K562 (cell line): ENCODE results near the gene ZNF692. TPM values are rescaled to one million over a fixed set of nuclear protein-coding genes. Genes with fewer than 3 reads are reported as not detected.
A peak's percentile ranks its signal among the peaks of the same experiment; 100 is the strongest.

Source experiments
- CBX8 ChIP-seq: fragments of 200-600 bp; sonication (generic); IDR thresholded peaks from 2 replicates; pipeline ENCODE4 v1.6.1; 2012; ENCODE audit warnings: borderline replicate concordance, mixed run types, low read depth, mild to moderate bottlenecking, moderate library complexity, mixed read lengths, low read length, control low read depth, inconsistent platforms; ENCODE audit not compliant: poor library complexity, severe bottlenecking; ENCODE audit errors: extremely low read depth
- CSDE1 ChIP-seq, 2 experiments: fragments of 450-650 bp; IDR thresholded peaks; 2 replicates each; pipeline ENCODE4 v1.6.1; 2016; ENCODE audit warnings: mild to moderate bottlenecking in 1 of 2
- GTF2F1 ChIP-seq: IDR thresholded peaks from 2 replicates; pipeline ENCODE4 v1.6.1; 2011; ENCODE audit warnings: low read depth, low read length, improper control_type of control experiment
- HMG20A ChIP-seq: fragments of 450-650 bp; formaldehyde crosslinking; conservative IDR thresholded peaks from 2 replicates; pipeline ENCODE4 v1.4.0; 2020; ENCODE audit warnings: mild to moderate bottlenecking, mixed read lengths
- HOXB6 ChIP-seq: fragments of 250-450 bp; sonication (Bioruptor Pico); IDR thresholded peaks from 2 replicates; pipeline ENCODE4 v1.5.1; 2022; ENCODE audit warnings: mild to moderate bottlenecking, borderline replicate concordance
- MTF1 ChIP-seq: fragments of 250-450 bp; sonication (Bioruptor Pico); IDR thresholded peaks from 2 replicates; pipeline ENCODE4 v1.9.0; 2021; ENCODE audit warnings: moderate library complexity, mild to moderate bottlenecking, inconsistent platforms, borderline replicate concordance
- PHTF2 ChIP-seq: fragments of 250-450 bp; sonication (Bioruptor Pico); IDR thresholded peaks from 2 replicates; pipeline ENCODE4 v1.5.0; 2021; ENCODE audit warnings: mild to moderate bottlenecking
- ZFP30 ChIP-seq: fragments of 250-450 bp; sonication (Bioruptor Pico); IDR thresholded peaks from 2 replicates; pipeline ENCODE4 v1.8.0; 2022; ENCODE audit warnings: moderate library complexity, mild to moderate bottlenecking, inconsistent platforms, borderline replicate concordance
- ZFP91 ChIP-seq: sonication (generic); formaldehyde crosslinking; IDR thresholded peaks from 2 replicates; pipeline ENCODE4 v1.8.0; 2022; ENCODE audit warnings: mild to moderate bottlenecking, missing genetic modification reagents
- ZNF239 ChIP-seq: fragments of 250-450 bp; sonication (Bioruptor Pico); IDR thresholded peaks from 2 replicates; pipeline ENCODE4 v1.4.0; 2020; ENCODE audit warnings: mild to moderate bottlenecking
- ZNF609 ChIP-seq: sonication (generic); formaldehyde crosslinking; IDR thresholded peaks from 2 replicates; pipeline ENCODE4 v1.8.1; 2023; ENCODE audit warnings: missing genetic modification reagents, mild to moderate bottlenecking, borderline replicate concordance
- polyA plus RNA-seq, 8 experiments: library from polyadenylated mRNA; depleted of rRNA in 4 of 8; stranded (reverse) in 5 of 8; unstranded in 3 of 8; fragments of >200 nt; fragmentation: Nextera tagmentation in 2 of 8; fragmentation: Illumina TruSeq in 1 of 8; extraction: Ambion mirVana in 2 of 8; extraction: Trizol in 1 of 8; gene quantifications; 2 replicates each; pipeline versions ENCODE4 v1.2.1 to v1.2.3, GENCODE V29; 2011 to 2014; ENCODE audit warnings: inconsistent platforms in 1 of 8, missing spikeins in 1 of 8
- total RNA-seq, 7 experiments: library from RNA; depleted of rRNA in 6 of 7; stranded (reverse); fragments of >200 nt in 6 of 7; fragmentation: Illumina TruSeq in 2 of 7; extraction: Trizol in 2 of 7; gene quantifications; 2 replicates each; pipeline versions ENCODE4 v1.2.1 to v1.2.3, GENCODE V29; 2011 to 2021; ENCODE audit warnings: low replicate concordance in 1 of 7
- TF ChIP-seq, protein P1 (sequence below): fragments of 250-450 bp; sonication (Bioruptor Pico); IDR thresholded peaks from 2 replicates; pipeline ENCODE4 v1.9.0; 2021; ENCODE audit warnings: mild to moderate bottlenecking, inconsistent platforms
- TF ChIP-seq, protein P2 (sequence below): sonication (generic); formaldehyde crosslinking; IDR thresholded peaks from 2 replicates; pipeline ENCODE4 v1.8.1; 2023; ENCODE audit warnings: mild to moderate bottlenecking, missing genetic modification reagents
- TF ChIP-seq, protein P3 (sequence below): sonication (generic); formaldehyde crosslinking; IDR thresholded peaks from 2 replicates; pipeline ENCODE4 v1.9.0; 2022; ENCODE audit warnings: mild to moderate bottlenecking, missing genetic modification reagents

The ZNF692 gene
- total and polyA plus RNA-seq, 9 of the 15 experiments (the other 6 are each of a cell fraction or from before 2014, with no cell fraction given) = 8.4 to 143 (median 55.9) TPM

DNA sequence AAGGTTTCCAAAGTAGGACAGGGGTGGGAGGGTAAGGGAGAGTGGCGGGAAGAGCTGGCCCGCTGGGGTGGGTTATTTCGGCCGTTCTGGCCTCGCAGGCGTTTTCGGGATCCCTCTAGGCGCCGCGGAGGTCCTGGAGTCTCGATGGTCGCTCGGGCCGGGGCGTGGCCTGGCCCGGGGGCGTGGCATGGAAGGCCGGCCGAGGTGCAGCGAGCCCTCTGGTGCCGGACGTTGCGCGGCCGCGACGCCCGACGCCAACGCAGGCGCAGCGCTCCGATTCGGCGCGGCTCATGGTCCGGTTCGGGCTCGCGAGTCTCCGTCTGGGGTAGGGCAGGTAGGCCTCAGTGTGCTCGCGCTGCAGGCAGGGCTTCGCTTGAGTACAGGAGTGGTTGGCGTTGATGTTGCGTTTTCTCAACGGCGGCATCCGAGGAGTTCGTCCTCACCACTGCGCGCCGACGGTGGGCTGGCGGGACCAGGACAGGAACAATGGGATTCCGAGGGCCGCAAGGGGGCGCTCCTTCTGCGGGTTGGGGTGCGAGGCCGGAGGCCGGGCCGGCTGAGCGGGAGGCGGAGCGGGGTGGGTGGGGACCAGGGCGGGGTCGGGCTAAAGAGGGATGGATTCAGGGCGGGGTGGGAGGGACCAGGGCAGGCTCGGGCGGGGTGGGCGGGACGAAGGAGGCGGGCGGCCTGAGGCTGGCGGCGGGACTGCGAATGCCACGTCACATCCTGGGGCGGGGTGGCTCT, 47.3 kb upstream of the ZNF692 start, which contains the start of gene PGBD2 (continued):
- TF ChIP-seq PHTF2 (no peak), ZFP91 (CRISPR knock-in tag) (peak; percentile 29; the same call in 1 of the 2 replicates), HMG20A (CRISPR knock-in tag) (no peak), GTF2F1 (0 out of 2 replicates have a peak, but pooled peaks have one; percentile 39), CBX8 (no peak), ZNF239 (CRISPR knock-in tag) (0 out of 2 replicates have a peak, but pooled peaks have one; percentile 20), ZFP30 (CRISPR knock-in tag) (no peak), HOXB6 (CRISPR knock-in tag) (no peak), ZNF609 (peak; percentile 92; the same call in 1 of the 2 replicates), CSDE1 (IDR thresholded peaks at IDR 0.05) (peak in 1 of 2 experiments; percentile 32; a peak in 1 of 4 replicates), MTF1 (CRISPR knock-in tag) (no peak)
- TF ChIP-seq, protein P1, sequence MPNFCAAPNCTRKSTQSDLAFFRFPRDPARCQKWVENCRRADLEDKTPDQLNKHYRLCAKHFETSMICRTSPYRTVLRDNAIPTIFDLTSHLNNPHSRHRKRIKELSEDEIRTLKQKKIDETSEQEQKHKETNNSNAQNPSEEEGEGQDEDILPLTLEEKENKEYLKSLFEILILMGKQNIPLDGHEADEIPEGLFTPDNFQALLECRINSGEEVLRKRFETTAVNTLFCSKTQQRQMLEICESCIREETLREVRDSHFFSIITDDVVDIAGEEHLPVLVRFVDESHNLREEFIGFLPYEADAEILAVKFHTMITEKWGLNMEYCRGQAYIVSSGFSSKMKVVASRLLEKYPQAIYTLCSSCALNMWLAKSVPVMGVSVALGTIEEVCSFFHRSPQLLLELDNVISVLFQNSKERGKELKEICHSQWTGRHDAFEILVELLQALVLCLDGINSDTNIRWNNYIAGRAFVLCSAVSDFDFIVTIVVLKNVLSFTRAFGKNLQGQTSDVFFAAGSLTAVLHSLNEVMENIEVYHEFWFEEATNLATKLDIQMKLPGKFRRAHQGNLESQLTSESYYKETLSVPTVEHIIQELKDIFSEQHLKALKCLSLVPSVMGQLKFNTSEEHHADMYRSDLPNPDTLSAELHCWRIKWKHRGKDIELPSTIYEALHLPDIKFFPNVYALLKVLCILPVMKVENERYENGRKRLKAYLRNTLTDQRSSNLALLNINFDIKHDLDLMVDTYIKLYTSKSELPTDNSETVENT (CRISPR knock-in tag) = peak; percentile 99
- TF ChIP-seq, protein P2, sequence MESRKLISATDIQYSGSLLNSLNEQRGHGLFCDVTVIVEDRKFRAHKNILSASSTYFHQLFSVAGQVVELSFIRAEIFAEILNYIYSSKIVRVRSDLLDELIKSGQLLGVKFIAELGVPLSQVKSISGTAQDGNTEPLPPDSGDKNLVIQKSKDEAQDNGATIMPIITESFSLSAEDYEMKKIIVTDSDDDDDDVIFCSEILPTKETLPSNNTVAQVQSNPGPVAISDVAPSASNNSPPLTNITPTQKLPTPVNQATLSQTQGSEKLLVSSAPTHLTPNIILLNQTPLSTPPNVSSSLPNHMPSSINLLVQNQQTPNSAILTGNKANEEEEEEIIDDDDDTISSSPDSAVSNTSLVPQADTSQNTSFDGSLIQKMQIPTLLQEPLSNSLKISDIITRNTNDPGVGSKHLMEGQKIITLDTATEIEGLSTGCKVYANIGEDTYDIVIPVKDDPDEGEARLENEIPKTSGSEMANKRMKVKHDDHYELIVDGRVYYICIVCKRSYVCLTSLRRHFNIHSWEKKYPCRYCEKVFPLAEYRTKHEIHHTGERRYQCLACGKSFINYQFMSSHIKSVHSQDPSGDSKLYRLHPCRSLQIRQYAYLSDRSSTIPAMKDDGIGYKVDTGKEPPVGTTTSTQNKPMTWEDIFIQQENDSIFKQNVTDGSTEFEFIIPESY (CRISPR knock-in tag) = peak; percentile 90
- TF ChIP-seq, protein P3, sequence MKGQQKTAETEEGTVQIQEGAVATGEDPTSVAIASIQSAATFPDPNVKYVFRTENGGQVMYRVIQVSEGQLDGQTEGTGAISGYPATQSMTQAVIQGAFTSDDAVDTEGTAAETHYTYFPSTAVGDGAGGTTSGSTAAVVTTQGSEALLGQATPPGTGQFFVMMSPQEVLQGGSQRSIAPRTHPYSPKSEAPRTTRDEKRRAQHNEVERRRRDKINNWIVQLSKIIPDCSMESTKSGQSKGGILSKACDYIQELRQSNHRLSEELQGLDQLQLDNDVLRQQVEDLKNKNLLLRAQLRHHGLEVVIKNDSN (CRISPR knock-in tag) = no peak; the same call in 1 of the 2 replicates
